NCI-H2107 treated with DMSO at 0.1 percent for 48 hours (cell line): ENCODE measurements around the gene TBXAS1.
"Not testable (repeated sequence)": the region's sequence is repeated elsewhere in the genome, so short reads cannot be mapped to it uniquely, and the experiment has no call there.

ENCODE experiments used
- DNase-seq: peaks from one replicate; lab custom pipeline; 2025; ENCODE audit not compliant: unreplicated experiment; lab: John Stamatoyannopoulos, UW

TBXAS1 gene

GRCh38 chr7:139913021-139913844 lies 84.2 kb downstream of the TBXAS1 start:
- DNase-seq = no peak

- DNase-seq = no peak
Measured at GRCh38 chr7:139913845-139914135, 84.7 kb downstream of the TBXAS1 start.

GRCh38 chr7:139914306-139915267 lies 85.5 kb downstream of the TBXAS1 start:
- DNase-seq = no peak

DNA sequence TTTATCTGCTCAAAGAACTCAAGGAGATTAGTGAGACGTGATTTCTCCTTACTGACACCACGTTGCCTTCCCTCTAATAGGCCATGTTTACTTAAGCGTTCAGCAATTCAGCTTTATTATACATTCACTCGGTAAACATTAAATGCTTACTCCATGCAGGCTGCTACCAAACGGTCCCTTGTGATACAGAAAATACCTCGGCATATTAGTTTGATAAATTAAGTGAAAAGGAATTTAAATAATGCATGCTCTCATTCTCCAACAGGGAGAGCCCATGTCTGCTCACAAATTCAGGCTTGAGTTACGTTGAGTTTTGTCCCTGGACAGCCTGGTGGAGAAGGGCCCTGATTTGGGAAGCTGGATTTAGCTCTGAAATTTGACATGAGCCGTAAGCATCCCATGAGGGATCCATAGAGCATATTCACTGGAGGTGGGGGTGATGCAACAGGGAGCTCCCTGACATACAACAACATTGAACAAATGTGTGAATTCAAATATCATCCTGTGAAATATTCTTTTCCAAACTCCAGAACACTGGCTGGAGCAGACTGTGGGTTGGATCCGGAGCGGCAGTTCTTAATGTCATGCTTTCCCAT lies 86.3 kb downstream of the TBXAS1 start:
- no peak for DNase-seq

DNA sequence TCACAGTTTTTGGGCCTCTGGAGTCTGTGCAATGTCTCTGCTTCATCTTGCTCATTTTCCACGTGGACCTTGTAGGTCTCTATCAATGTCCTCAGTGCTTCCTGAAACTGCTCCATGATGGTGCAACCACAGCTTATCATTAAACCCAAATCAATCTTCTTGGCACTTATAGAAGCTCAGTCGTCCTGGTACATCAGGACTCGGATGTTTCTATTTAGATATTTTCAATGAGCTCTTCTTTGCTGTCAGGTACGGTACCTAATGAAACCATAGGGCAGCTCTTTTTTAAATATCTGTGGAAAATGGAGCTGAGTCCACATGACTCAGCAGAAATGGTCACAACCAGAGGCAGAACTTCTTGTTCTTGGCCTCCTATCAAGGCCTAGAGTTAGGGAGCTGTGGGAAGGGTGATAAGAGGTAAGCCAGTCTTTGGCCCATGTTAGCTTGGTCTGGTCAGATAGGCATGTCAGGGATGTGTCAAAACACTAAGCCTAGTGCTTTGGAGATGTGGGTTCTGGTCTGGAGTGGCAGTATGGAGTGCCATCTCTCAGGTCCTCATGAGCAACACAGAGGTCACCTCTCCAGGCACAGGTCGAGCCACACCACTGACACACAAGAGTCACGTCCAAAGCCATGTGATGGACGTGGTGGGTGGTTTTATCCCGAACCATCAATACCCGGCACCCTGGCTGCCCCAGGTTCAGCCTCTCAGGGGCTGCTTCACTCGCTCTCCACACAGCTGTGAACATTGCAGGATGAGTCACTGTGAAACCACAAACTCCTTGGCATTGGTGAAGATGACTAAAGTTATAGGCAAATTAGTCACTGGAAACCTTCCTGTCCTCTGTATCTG lies 87.0 kb downstream of the TBXAS1 start:
- DNase-seq = no peak

DNA sequence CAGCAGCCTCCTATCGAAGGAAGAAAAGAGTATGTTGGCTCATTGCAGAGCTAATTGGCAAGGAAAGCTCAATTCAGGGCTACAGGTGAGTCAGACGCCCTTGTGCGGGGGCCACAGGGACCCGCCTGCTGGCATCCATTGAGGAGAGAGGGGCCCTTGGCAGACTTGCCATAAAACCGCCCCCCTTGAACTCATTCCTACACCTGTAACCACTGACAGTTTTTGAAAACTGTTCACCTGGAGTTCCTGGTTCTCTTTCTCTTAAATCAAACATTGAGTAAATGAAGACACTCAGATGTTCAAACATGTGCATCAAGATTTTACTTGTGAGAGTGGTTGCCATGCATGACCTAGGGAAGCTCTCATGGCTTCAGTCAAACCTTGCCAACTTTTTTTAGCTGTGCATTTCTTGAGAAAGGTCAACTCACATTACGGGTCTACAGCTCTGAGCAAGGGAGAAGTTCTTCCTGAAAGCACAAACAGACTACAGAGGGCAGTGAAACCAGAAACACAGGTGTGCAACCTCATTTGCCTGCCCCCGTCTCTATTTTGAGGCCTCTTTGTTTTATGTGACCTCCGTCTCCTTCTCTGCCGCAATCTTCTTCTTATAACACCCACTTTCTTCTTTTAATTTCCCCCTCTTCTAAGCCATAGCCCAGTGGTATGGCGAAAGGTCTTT lies 87.8 kb downstream of the TBXAS1 start:
- DNase-seq = no peak

DNA sequence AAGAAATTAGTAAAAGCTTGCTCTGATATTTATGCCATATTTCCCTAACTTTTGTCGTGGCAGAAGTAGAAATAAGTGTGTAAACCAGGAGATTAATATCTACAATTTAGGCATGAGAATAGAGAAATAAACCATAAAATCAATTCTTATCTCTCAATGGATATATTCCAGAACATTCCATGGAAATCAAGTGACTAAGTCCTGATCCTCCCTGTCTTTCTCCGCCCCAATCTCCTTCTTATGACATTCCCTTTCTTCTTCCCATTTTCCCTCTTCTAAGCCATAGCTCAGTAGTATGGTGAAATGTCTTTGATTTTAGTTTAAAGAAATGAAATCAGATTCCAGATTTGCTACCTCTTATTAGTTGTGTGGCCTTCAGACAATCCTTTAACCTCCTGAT lies 88.8 kb downstream of the TBXAS1 start:
- DNase-seq = no peak

DNA sequence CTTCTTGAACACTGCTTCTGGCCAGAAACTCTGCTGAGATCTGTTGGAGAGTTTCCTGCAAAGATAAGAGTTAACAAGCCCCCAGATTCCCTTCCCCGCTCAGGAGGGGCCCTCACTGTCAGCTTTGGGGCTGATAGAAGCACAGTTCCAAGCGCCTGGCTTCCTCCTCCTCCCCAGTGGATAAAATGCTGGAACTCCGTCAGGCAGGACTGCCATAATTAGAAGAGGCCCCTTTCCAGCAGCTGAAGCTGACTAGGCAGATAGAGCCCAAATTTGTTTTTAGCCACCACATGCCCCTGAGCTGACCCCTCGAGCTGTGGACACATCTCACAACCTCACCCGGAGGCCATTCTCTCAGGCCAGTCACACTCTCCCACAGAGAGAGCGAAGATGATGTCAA lies 89.4 kb downstream of the TBXAS1 start:
- no peak for DNase-seq

- DNase-seq = no peak
Measured at GRCh38 chr7:139923090-139923489, 94.0 kb downstream of the TBXAS1 start.

DNA sequence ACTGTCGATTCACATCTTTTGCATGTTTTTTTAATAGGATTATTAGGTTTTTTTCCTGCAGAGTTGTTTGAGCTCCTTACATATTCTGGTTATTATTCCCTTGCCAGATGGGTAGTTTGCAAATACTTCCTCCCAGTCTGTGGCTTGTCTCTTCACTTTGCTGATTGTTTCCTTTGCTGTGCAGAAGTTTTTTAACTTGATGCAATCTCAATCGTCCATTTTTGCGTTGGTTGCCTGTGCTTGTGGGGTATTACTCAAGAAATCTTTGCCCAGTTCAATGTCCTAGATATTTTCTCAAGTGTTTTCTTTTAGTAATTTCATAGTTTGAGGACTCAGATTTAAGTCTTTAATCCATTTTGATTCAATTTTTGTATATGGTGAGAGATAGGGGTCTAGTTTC lies 95.4 kb downstream of the TBXAS1 start:
- no peak for DNase-seq

DNA sequence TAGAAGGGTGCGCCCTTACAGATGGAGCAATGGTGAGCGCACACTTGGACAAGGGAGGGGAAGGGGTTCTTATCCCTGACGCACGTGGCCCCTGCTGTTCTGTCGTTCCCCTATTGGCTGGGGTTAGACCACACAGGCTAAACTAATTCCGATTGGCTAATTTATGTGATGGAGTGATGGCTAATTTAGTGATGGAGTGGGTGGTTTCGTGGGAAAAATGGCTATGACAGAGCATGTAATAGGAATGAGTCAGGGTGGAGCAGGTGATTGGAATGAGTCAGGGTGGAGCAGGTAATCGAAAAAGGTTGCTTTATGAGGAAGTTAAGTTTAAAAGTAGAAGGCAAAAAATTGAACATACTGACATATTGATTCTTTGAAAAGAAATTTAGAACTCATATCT lies 100.2 kb downstream of the TBXAS1 start:
- DNase-seq = not testable (repeated sequence)

- no peak for DNase-seq
Measured at GRCh38 chr7:139930286-139930965, 101.4 kb downstream of the TBXAS1 start.

GRCh38 chr7:139931190-139931934 lies 102.3 kb downstream of the TBXAS1 start:
- no peak for DNase-seq

- DNase-seq = no peak
Measured at GRCh38 chr7:139932531-139932930, 103.5 kb downstream of the TBXAS1 start.

DNA sequence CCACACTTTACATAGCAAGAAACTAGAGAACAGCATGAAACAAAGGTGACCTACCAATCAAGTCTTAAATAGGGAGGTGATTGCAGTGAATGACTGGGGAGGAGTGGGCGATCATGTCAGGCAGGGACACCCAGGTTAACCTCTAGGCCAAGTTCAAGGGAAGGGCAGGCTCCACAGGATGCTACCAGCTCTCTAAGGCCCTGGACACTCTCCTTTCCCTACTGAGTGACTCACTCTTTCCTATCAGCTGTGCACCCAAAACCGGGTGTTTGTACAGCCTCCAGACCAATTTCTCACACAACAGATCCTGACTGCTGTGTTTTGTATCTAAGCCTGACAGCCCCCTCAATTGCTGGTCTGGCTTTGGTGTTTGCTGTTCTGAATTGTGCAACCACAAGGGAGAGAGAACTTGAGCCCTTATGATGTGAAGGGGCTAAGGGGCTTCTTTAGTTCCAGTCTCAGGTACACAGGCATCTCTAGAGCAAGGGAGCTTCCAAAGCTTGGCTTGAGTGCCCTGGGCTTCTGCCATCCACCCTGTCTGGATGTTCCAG lies 107.8 kb downstream of the TBXAS1 start:
- no peak for DNase-seq

DNA sequence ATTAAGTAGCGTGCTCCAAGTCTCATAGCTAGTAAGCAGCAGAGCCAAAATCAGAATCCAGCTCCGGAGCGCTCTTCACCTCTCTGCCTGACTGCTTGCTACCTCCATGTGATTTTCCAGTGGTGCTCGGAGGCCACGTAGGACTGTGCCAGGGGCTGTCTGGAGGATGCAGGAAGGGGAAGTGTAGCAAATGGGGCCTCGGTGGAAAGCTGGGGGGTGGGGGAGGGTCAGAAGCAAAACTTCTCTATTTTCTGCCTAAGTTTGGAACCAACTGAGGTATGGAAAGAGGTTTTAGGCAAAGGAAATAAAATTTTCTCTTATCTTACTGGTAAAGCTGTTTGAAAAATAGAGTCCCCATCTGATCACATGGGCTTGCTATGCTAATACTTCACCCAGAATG lies 108.7 kb downstream of the TBXAS1 start:
- no peak for DNase-seq

GRCh38 chr7:139940866-139941265 lies 111.8 kb downstream of the TBXAS1 start:
- no peak for DNase-seq

DNA sequence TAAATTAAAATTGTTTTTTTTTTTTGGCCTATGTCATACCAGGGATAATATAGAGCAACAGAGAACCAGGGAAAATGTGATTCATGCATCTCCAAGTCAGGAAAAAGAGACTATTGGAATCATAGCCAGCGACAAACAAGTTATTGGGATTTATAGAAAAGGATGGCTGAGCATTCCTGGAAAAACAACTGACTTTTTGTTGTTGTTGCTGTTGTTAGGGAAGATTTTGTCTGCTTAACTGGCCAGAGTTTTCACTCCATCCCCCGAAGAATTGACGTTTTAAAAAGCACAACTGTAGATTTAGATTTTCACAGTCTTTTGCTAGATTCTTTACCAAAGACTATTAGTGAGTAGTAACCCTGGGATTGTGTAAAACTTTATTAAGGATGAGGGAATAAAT lies 112.4 kb downstream of the TBXAS1 start:
- DNase-seq = no peak

DNA sequence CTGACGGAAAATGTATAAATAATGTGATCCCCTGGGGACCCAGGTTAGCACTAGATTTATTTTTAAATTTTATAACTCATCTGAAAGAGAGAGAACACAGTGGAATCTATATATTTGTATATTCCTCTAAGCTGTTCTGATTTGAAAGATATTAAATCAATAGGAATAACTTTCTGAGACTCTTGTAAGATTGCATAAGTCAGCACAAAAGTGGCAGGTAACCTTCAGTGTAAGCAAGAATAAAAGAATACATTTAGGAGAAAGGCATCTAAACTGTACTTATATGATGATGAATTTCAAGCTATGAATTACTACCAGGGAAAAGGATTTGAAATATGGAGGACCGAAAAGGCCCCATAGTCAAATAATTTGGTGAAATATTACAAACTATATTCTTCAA lies 112.8 kb downstream of the TBXAS1 start:
- DNase-seq = no peak
